ENCODE data around the gene VEGFD.

DNA sequence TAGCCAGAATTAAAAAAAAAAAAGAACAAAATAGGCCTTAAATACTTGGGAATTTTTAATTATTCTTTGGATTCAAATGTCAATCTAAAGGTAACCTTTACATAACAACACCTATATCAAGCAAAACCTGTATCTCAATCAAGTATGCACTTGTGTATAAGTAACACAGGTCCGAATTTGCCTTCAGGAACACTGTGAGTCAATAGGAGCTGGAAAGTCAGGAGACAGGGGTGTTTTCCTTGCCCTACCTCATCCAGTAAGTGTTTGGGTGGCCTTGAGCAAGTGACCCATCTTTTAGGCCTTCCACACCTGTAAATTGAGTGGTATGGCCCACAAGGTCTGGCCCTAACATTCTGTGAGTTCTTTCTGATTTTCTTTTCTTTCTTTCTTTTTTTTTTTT lies 40.8 kb upstream of the VEGFD start:
- TF ChIP-seq POLR2AphosphoS2 (IDR thresholded peaks at IDR 0.05; ENCODE audit: low read length) = no peak
- TF ChIP-seq, protein P1, sequence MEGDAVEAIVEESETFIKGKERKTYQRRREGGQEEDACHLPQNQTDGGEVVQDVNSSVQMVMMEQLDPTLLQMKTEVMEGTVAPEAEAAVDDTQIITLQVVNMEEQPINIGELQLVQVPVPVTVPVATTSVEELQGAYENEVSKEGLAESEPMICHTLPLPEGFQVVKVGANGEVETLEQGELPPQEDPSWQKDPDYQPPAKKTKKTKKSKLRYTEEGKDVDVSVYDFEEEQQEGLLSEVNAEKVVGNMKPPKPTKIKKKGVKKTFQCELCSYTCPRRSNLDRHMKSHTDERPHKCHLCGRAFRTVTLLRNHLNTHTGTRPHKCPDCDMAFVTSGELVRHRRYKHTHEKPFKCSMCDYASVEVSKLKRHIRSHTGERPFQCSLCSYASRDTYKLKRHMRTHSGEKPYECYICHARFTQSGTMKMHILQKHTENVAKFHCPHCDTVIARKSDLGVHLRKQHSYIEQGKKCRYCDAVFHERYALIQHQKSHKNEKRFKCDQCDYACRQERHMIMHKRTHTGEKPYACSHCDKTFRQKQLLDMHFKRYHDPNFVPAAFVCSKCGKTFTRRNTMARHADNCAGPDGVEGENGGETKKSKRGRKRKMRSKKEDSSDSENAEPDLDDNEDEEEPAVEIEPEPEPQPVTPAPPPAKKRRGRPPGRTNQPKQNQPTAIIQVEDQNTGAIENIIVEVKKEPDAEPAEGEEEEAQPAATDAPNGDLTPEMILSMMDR (IDR thresholded peaks at IDR 0.05 in 2 of 3, conservative IDR thresholded peaks at IDR 0.05 in 1 of 3; ENCODE audit: insufficient read depth in 2 of 3, low read depth in 1 of 3, low read length in 3 of 3) = no peak
